GM19193 (cell line): ENCODE results near the gene NFATC4.

Experiments
- POLR2A ChIP-seq: IDR thresholded peaks from 4 replicates; pipeline ENCODE4 v1.6.1; 2011; ENCODE audit not compliant: insufficient read depth, insufficient read length; ENCODE audit errors: extremely low read depth

The NFATC4 gene

GRCh38 chr14:24367514-24368211 lies at the start of gene NFATC4:
TSS of gene NFATC4 (plus strand) at chr14:24368184. CDS start at chr14:24368341, 157 bp downstream.
- TF ChIP-seq POLR2A: no peak

GRCh38 chr14:24321212-24321975 lies 46.6 kb upstream of the NFATC4 start:
- no peak for TF ChIP-seq POLR2A

- no peak for TF ChIP-seq POLR2A
Observed at GRCh38 chr14:24322672-24323071, 45.3 kb upstream of the NFATC4 start.

GRCh38 chr14:24323341-24323740 lies 44.6 kb upstream of the NFATC4 start:
- no peak for TF ChIP-seq POLR2A

- no peak for TF ChIP-seq POLR2A
Observed at GRCh38 chr14:24324024-24324423, 44.0 kb upstream of the NFATC4 start.

GRCh38 chr14:24325041-24325530 lies 42.9 kb upstream of the NFATC4 start:
- no peak for TF ChIP-seq POLR2A

GRCh38 chr14:24325963-24326362 lies 42.0 kb upstream of the NFATC4 start:
- no peak for TF ChIP-seq POLR2A

GRCh38 chr14:24327303-24327702 lies 40.7 kb upstream of the NFATC4 start:
- no peak for TF ChIP-seq POLR2A

GRCh38 chr14:24329073-24329663 lies 38.8 kb upstream of the NFATC4 start:
- TF ChIP-seq POLR2A: no peak

- TF ChIP-seq POLR2A: no peak
Observed at GRCh38 chr14:24329736-24330135, 38.2 kb upstream of the NFATC4 start.

GRCh38 chr14:24330973-24331674 lies 36.9 kb upstream of the NFATC4 start:
- TF ChIP-seq POLR2A: no peak

- no peak for TF ChIP-seq POLR2A
Observed at GRCh38 chr14:24331731-24332267, 36.2 kb upstream of the NFATC4 start.

- TF ChIP-seq POLR2A: no peak
Observed at GRCh38 chr14:24332268-24332993, 35.6 kb upstream of the NFATC4 start.
